Neuronal stem cell (in vitro differentiated cells): Measurements from ENCODE around the gene PLXDC1.
A peak's percentile ranks its signal among the peaks of the same experiment; 100 is the strongest.
"Not testable (repeated sequence)": the region's sequence is repeated elsewhere in the genome, so short reads cannot be mapped to it uniquely, and the experiment has no call there.

Experiments used
- DNase-seq: peaks from one replicate; pipeline ENCODE4 v3.0.0-alpha.2; 2013; ENCODE audit warnings: low spot score
- H2AFZ ChIP-seq: one replicate; pipeline ENCODE4 v1.6.1; 2013; ENCODE audit warnings: mild to moderate bottlenecking, low read length, inconsistent platforms
- H2AK5ac ChIP-seq: 2 replicates; pipeline ENCODE4 v1.6.1; 2013; ENCODE audit warnings: low read depth, mild to moderate bottlenecking, inconsistent platforms, low read length, moderate library complexity, mixed read lengths
- H2BK120ac ChIP-seq: 2 replicates; pipeline ENCODE4 v1.6.1; 2013; ENCODE audit warnings: low read depth, mild to moderate bottlenecking, inconsistent platforms, low read length, moderate library complexity, mixed read lengths
- H2BK12ac ChIP-seq: one replicate; pipeline ENCODE4 v1.6.1; 2013; ENCODE audit warnings: low read length, inconsistent platforms
- H2BK15ac ChIP-seq: 2 replicates; pipeline ENCODE4 v1.6.1; 2013; ENCODE audit warnings: mild to moderate bottlenecking, low read length, inconsistent platforms, mixed read lengths
- H2BK5ac ChIP-seq: one replicate; pipeline ENCODE4 v1.6.1; 2013; ENCODE audit warnings: inconsistent platforms, mild to moderate bottlenecking, low read length, moderate library complexity
- H3K14ac ChIP-seq: one replicate; pipeline ENCODE4 v1.6.1; 2013; ENCODE audit warnings: low read length, inconsistent platforms
- H3K18ac ChIP-seq: 2 replicates; pipeline ENCODE4 v1.6.1; 2013; ENCODE audit warnings: low read length, inconsistent platforms
- H3K23ac ChIP-seq: 2 replicates; pipeline ENCODE4 v1.6.1; 2013; ENCODE audit warnings: low read depth, mild to moderate bottlenecking, mixed read lengths, low read length, inconsistent platforms; ENCODE audit not compliant: poor library complexity
- H3K27ac ChIP-seq: replicated peaks from 3 replicates; pipeline ENCODE4 v1.5.1; 2013; ENCODE audit warnings: low read length, inconsistent platforms
- H3K27me3 ChIP-seq, 3 experiments: 2 replicates each; pipeline ENCODE4 v1.6.1; 2013; ENCODE audit warnings: low read length in 3 of 3, mild to moderate bottlenecking in 2 of 3, inconsistent platforms in 1 of 3, low read depth in 1 of 3, mixed read lengths in 1 of 3, moderate library complexity in 1 of 3; ENCODE audit not compliant: control insufficient read depth in 3 of 3, insufficient read depth in 3 of 3
- H3K36me3 ChIP-seq, 2 donors: replicated peaks in 1 of 2; 2 replicates each; pipeline ENCODE4 v1.6.1; 2013; ENCODE audit warnings: low read length in 2 of 2; ENCODE audit not compliant: control insufficient read depth in 2 of 2, insufficient read depth in 2 of 2
- H3K4ac ChIP-seq: 2 replicates; pipeline ENCODE4 v1.6.1; 2013; ENCODE audit warnings: inconsistent platforms, mild to moderate bottlenecking, low read length, moderate library complexity
- H3K4me1 ChIP-seq, 2 donors: 1 replicate in 1 of 2; 2 replicates in 1 of 2; pipeline ENCODE4 v1.6.1; 2013; ENCODE audit warnings: low read length in 2 of 2, low read depth in 1 of 2; ENCODE audit not compliant: control insufficient read depth in 2 of 2, insufficient read depth in 1 of 2
- H3K4me2 ChIP-seq: one replicate; pipeline ENCODE4 v1.6.1; 2013; ENCODE audit warnings: mild to moderate bottlenecking, low read length, inconsistent platforms; ENCODE audit not compliant: insufficient read depth, poor library complexity, severe bottlenecking
- H3K4me3 ChIP-seq, 2 donors: 2 replicates each; pipeline ENCODE4 v1.5.1; 2013; ENCODE audit warnings: low read length in 2 of 2, mild to moderate bottlenecking in 2 of 2, inconsistent platforms in 1 of 2, moderate library complexity in 1 of 2
- H3K79me1 ChIP-seq: one replicate; pipeline ENCODE4 v1.6.1; 2013; ENCODE audit warnings: low read depth, mild to moderate bottlenecking, inconsistent platforms, low read length, moderate library complexity
- H3K9ac ChIP-seq: one replicate; pipeline ENCODE4 v1.6.1; 2013; ENCODE audit warnings: mild to moderate bottlenecking, low read depth, low read length, inconsistent platforms; ENCODE audit not compliant: poor library complexity
- H3K9me3 ChIP-seq, 2 donors: replicated peaks in 1 of 2; 2 replicates each; pipeline versions ENCODE3 to v1.6.1; 2013; ENCODE audit warnings: low read length in 2 of 2, mild to moderate bottlenecking in 2 of 2, inconsistent platforms in 1 of 2, low read depth in 1 of 2, mixed read lengths in 1 of 2, moderate library complexity in 1 of 2; ENCODE audit not compliant: control insufficient read depth in 2 of 2, insufficient read depth in 1 of 2
- H4K8ac ChIP-seq: one replicate; pipeline ENCODE4 v1.6.1; 2013; ENCODE audit warnings: low read depth, mild to moderate bottlenecking, inconsistent platforms, low read length, moderate library complexity
- H4K91ac ChIP-seq: one replicate; pipeline ENCODE4 v1.6.1; 2013; ENCODE audit warnings: low read length, low read depth, mild to moderate bottlenecking, inconsistent platforms; ENCODE audit not compliant: poor library complexity
- WGBS, 2 donors: extraction: QIAGEN DNeasy Blood & Tissue Kit; methylation state at CpG; one replicate each; pipeline ENCODE4 v1.1.7; 2013; ENCODE audit warnings: missing lambda C conversion rate in 2 of 2, mixed read lengths in 1 of 2; ENCODE audit not compliant: insufficient read length in 2 of 2, insufficient replicate concordance in 1 of 2; ENCODE audit errors: extremely low coverage in 2 of 2; 5-methylcytosine and 5-hydroxymethylcytosine counted together

Gene PLXDC1

DNA sequence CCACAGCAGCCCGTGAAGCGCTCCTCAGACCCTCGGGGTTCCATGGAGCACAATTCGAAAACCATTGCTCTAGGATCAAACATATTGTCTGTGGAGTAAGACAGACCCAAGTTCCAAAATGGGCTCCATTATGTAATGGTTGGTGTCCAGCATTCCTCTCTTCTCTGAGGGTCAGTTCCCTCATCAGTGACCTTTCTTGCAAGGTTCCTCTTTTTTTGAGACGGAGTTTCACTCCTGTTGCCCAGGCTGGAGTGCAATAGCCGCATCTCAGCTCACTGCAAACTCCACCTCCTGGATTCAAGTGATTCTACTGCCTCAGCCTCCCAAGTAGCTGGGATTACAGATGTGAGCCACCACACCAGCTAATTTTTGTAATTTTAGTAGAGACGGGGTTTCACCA is 28.4 kb downstream of the PLXDC1 start:
- H4K91ac ChIP-seq = no peak overlapping the region
- no peak overlapping the region for H3K9ac ChIP-seq
- no peak overlapping the region for H3K23ac ChIP-seq
- H3K18ac ChIP-seq = no peak overlapping the region
- H4K8ac ChIP-seq = no peak overlapping the region
- H3K36me3 ChIP-seq = no peaks in the 10 kb centered on the region
- H3K4me1 ChIP-seq = peaks cover 0 to 1% of the 10 kb centered on the region in 2 donors
- peaks cover 0 to 15% (median 0%) of the 10 kb centered on the region in 3 experiments for H3K27me3 ChIP-seq
- H2AK5ac ChIP-seq = no peak overlapping the region
- no peak overlapping the region for H2BK120ac ChIP-seq
- H3K27ac ChIP-seq = no peak overlapping the region
- WGBS, 2 donors = no CpG with 5 or more reads among the region's 7 CpGs
- no peak overlapping the region for H3K4ac ChIP-seq
- H3K79me1 ChIP-seq = no peaks in the 10 kb centered on the region
- no peak overlapping the region for H2BK15ac ChIP-seq
- peaks cover 0 to 4% of the 10 kb centered on the region in 2 donors for H3K9me3 ChIP-seq
- no peak overlapping the region for H2AFZ ChIP-seq
- DNase-seq = no peak
- no peak overlapping the region for H2BK12ac ChIP-seq
- no peak overlapping the region for H3K4me3 ChIP-seq
- H2BK5ac ChIP-seq = no peak overlapping the region
- no peak overlapping the region for H3K4me2 ChIP-seq
- H3K14ac ChIP-seq = no peak overlapping the region

DNA sequence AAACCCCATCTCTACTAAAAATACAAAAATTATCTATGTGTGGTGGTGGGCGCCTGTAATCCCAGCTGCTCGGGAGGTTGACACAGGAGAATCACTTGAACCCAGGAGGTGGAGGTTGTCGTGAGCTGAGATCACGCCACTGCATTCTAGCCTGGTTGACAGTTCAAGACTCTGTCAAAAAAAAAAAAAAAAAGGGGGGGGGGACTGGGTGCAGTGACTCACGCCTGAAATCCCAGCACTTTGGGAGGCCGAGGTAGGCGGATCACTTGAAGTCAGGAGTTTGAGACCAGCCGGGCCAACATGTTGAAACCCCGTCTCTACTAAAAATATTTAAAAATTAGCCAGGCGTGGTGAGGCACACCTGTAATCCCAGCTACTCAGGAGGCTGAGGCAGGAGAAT is 29.5 kb downstream of the PLXDC1 start:
- not testable (repeated sequence) for H2BK15ac ChIP-seq, H3K27ac ChIP-seq, DNase-seq, H2BK120ac ChIP-seq, H3K4me2 ChIP-seq, H3K14ac ChIP-seq, H3K9ac ChIP-seq, H3K4me3 ChIP-seq, H3K9me3 ChIP-seq, H4K91ac ChIP-seq, H2BK12ac ChIP-seq, H4K8ac ChIP-seq, H3K23ac ChIP-seq, H2AFZ ChIP-seq, H3K4ac ChIP-seq, H2AK5ac ChIP-seq, H3K36me3 ChIP-seq, H3K79me1 ChIP-seq, H3K4me1 ChIP-seq, H2BK5ac ChIP-seq, H3K18ac ChIP-seq
- WGBS, 2 donors = no CpG with 5 or more reads among the region's 10 CpGs
- H3K27me3 ChIP-seq = peaks cover 0 to 18% (median 0%) of the 10 kb centered on the region in 3 experiments

DNA sequence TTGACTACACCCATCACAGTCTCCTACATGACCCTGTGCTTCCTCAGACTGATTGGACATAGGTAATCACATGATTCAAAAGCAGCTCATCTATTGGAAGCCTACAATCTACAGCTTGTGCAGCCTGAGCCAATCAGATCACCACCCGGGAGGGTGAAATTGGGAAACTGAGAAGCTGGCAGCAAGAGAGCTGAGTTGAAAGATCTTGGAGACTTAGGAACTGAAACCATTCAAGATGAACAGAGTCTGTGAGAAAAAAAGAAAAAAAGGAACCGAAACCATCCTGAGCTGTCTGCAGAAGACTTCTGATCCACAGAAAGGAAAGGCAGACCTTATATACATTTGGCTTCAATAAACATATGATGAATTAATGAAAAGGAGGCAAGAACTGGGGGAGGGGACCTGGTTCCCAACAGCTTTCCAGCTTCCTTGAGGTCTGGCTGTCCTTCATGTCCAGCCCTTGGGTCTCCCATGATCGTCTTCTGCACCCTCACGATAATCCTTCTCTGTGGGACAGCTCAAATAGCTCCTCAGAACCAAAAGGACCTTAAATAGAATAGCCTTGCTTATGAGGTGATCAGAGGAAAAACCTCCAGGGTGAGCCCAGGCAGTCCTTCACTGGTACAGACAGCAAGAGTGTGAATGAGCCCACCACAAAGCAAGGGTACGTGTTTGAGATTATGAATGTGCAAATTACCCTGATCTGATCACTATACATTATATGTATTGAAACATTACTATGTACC is 32.6 kb downstream of the PLXDC1 start:
- Histone ChIP-seq H3K9ac (no peak overlapping the region), H3K23ac (no peak overlapping the region), H3K36me3 (no peaks in the 10 kb centered on the region), H3K14ac (no peak overlapping the region), H3K27ac (no peak overlapping the region), H2BK12ac (no peak overlapping the region), H3K4ac (no peak overlapping the region), H2BK5ac (no peak overlapping the region), H3K9me3 (peaks cover 0 to 4% of the 10 kb centered on the region in 2 donors), H3K27me3 (peaks cover 0 to 30% (median 0%) of the 10 kb centered on the region in 3 experiments), H2BK120ac (no peak overlapping the region), H2BK15ac (no peak overlapping the region), H3K4me3 (no peak overlapping the region), H3K18ac (no peak overlapping the region), H4K91ac (no peak overlapping the region), H3K4me2 (no peak overlapping the region), H4K8ac (no peak overlapping the region), H2AK5ac (no peak overlapping the region), H3K4me1 (peaks cover 0 to 2% of the 10 kb centered on the region in 2 donors), H2AFZ (no peak overlapping the region), H3K79me1 (no peaks in the 10 kb centered on the region)
- no peak for DNase-seq
- no CpG with 5 or more reads among the region's 5 CpGs for WGBS, 2 donors

DNA sequence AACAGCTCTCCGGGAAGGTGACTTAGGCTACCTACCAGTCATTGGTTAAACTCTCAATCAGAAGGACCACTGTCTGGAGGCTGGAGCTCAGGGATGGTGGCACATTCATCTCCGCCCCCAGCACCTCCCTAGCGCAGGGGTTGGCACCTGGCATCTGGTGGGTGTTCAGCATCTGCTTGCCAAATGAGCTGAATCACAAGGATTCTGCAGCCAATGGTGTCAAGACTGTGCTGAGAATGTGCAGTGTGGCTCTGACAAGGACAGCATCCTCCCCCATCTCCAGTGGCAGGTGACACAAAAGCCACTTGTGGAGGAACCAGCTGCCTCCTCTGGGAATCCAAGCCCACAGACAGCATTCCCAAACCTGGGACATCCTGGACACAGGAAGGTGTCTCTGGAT is 35.2 kb downstream of the PLXDC1 start:
- H2AFZ ChIP-seq = no peak overlapping the region
- no peak overlapping the region for H3K4ac ChIP-seq
- H2BK120ac ChIP-seq = no peak overlapping the region
- H3K79me1 ChIP-seq = no peaks in the 10 kb centered on the region
- peak overlapping the region; percentile 24 for H3K9ac ChIP-seq
- no peak overlapping the region for H4K91ac ChIP-seq
- no CpG with 5 or more reads among the region's 3 CpGs for WGBS, 2 donors
- H4K8ac ChIP-seq = no peak overlapping the region
- H3K9me3 ChIP-seq = peaks cover 0 to 1% of the 10 kb centered on the region in 2 donors
- H3K4me2 ChIP-seq = no peak overlapping the region
- no peak for DNase-seq
- no peak overlapping the region for H3K4me3 ChIP-seq
- H3K18ac ChIP-seq = no peak overlapping the region
- peak overlapping the region; percentile 33 for H2AK5ac ChIP-seq
- H2BK5ac ChIP-seq = no peak overlapping the region
- peak overlapping the region; percentile 23 for H3K23ac ChIP-seq
- peak overlapping the region; percentile 70 for H2BK15ac ChIP-seq
- H2BK12ac ChIP-seq = no peak overlapping the region
- no peak overlapping the region for H3K27ac ChIP-seq
- no peaks in the 10 kb centered on the region for H3K36me3 ChIP-seq
- peaks cover 0 to 1% of the 10 kb centered on the region in 2 donors for H3K4me1 ChIP-seq
- H3K27me3 ChIP-seq = peaks cover 0 to 25% (median 0%) of the 10 kb centered on the region in 3 experiments
- H3K14ac ChIP-seq = no peak overlapping the region
